Kidney (tissue), 14 donors: ENCODE measurements around the gene SLC38A9. TPM values are rescaled to one million over a fixed set of nuclear protein-coding genes. Genes with fewer than 3 reads are reported as not detected.
"Not testable (repeated sequence)": the region's sequence is repeated elsewhere in the genome, so short reads cannot be mapped to it uniquely, and the experiment has no call there.

Experiments
- DNase-seq, 5 donors: peaks; one replicate each; pipeline ENCODE4 v3.0.0-alpha.2; 2013 to 2020
- FAIRE-seq: peaks from 2 replicates; lab custom pipeline; 2012; peaks lifted over from hg19 to GRCh38; lab: Jason Lieb, UNC
- H3K27ac ChIP-seq, 2 donors: one replicate each; pipeline ENCODE4 v1.7.0; 2013; ENCODE audit warnings: low read depth in 2 of 2, low read length in 2 of 2, inconsistent platforms in 1 of 2
- H3K27me3 ChIP-seq: one replicate; pipeline ENCODE4 v1.7.1; 2013; ENCODE audit warnings: low read length, inconsistent platforms; ENCODE audit not compliant: control insufficient read depth, insufficient read depth
- H3K36me3 ChIP-seq, 3 donors: one replicate each; pipeline versions ENCODE4 v1.7.0 to v1.7.1; 2013; ENCODE audit warnings: low read length in 3 of 3, control low read depth in 1 of 3, inconsistent platforms in 1 of 3; ENCODE audit not compliant: insufficient read depth in 3 of 3, control insufficient read depth in 2 of 3
- H3K4me1 ChIP-seq, 3 donors: one replicate each; pipeline versions ENCODE4 v1.7.0 to v1.7.1; 2013; ENCODE audit warnings: low read length in 3 of 3, inconsistent platforms in 1 of 3, low read depth in 1 of 3; ENCODE audit not compliant: control insufficient read depth in 2 of 3, insufficient read depth in 2 of 3
- H3K4me3 ChIP-seq, 3 donors: one replicate each; pipeline versions ENCODE4 v1.7.0 to v1.8.1; 2013; ENCODE audit warnings: low read length in 3 of 3, control low read depth in 1 of 3, inconsistent platforms in 1 of 3
- H3K9ac ChIP-seq, 3 donors: one replicate each; pipeline versions ENCODE4 v1.7.0 to v1.7.1; 2013; ENCODE audit warnings: low read length in 3 of 3, control low read depth in 1 of 3, inconsistent platforms in 1 of 3
- H3K9me3 ChIP-seq, 3 donors: one replicate each; pipeline versions ENCODE4 v1.7.0 to v1.7.1; 2013; ENCODE audit warnings: low read length in 3 of 3, control low read depth in 1 of 3, inconsistent platforms in 1 of 3; ENCODE audit not compliant: control insufficient read depth in 2 of 3, insufficient read depth in 1 of 3
- intact Hi-C: fragments of 100-400 bp; cut with DNase I; formaldehyde crosslinking; loops from one replicate; pipeline ENCODE4 v1.11.1; 2022
- polyA plus RNA-seq: library from polyadenylated mRNA; stranded (reverse); fragments of 350-450 nt; fragmentation: Illumina TruSeq; extraction: RNeasy Lipid Tissue Mini Kit (QIAGEN cat#74804); gene quantifications from one replicate; pipeline ENCODE4 v1.2.3, GENCODE V29; 2014; ENCODE audit warnings: low read depth, low replicate concordance; ENCODE audit not compliant: insufficient read depth
- total RNA-seq: library from RNA; stranded (reverse); fragmentation: NEBNext Ultra II Directional; extraction: Animal tissue kit (Norgen Biotek cat#: 25700); gene quantifications from one replicate; pipeline ENCODE4 v1.2.1, GENCODE V29; 2021
- TF ChIP-seq, protein P1 (sequence below): IDR thresholded peaks from 3 replicates; pipeline ENCODE4 v1.5.1; 2012; ENCODE audit warnings: mild to moderate bottlenecking, moderate library complexity, borderline replicate concordance; ENCODE audit not compliant: insufficient read depth; ENCODE audit errors: extremely low read depth
- donor health status: control.
- donor health status: control.
- donor health status: control.
- donor health status: control.
- donor health status: control.
- donor health status: DM: yes; HTN: yes; CAD: no.
- donor health status: Normal renal cell carcinoma (clear cell type).

Gene SLC38A9
- total and polyA plus RNA-seq, 2 donors from 2014 or later = 5.8 to 24.8 TPM

GRCh38 chr5:55720188-55720703, 8.1 kb upstream of the SLC38A9 start:
- intact Hi-C loops = no loop called here
- H3K27ac ChIP-seq = no peak overlapping the region
- no peak for FAIRE-seq
- TF ChIP-seq, protein P1, sequence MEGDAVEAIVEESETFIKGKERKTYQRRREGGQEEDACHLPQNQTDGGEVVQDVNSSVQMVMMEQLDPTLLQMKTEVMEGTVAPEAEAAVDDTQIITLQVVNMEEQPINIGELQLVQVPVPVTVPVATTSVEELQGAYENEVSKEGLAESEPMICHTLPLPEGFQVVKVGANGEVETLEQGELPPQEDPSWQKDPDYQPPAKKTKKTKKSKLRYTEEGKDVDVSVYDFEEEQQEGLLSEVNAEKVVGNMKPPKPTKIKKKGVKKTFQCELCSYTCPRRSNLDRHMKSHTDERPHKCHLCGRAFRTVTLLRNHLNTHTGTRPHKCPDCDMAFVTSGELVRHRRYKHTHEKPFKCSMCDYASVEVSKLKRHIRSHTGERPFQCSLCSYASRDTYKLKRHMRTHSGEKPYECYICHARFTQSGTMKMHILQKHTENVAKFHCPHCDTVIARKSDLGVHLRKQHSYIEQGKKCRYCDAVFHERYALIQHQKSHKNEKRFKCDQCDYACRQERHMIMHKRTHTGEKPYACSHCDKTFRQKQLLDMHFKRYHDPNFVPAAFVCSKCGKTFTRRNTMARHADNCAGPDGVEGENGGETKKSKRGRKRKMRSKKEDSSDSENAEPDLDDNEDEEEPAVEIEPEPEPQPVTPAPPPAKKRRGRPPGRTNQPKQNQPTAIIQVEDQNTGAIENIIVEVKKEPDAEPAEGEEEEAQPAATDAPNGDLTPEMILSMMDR = no peak
- no peaks in the 10 kb centered on the region for H3K36me3 ChIP-seq
- no peak overlapping the region for H3K4me3 ChIP-seq
- H3K9ac ChIP-seq = no peak overlapping the region
- no peak for DNase-seq
- H3K4me1 ChIP-seq = no peaks in the 10 kb centered on the region
- no peaks in the 10 kb centered on the region for H3K27me3 ChIP-seq
- H3K9me3 ChIP-seq = no peaks in the 10 kb centered on the region

DNA sequence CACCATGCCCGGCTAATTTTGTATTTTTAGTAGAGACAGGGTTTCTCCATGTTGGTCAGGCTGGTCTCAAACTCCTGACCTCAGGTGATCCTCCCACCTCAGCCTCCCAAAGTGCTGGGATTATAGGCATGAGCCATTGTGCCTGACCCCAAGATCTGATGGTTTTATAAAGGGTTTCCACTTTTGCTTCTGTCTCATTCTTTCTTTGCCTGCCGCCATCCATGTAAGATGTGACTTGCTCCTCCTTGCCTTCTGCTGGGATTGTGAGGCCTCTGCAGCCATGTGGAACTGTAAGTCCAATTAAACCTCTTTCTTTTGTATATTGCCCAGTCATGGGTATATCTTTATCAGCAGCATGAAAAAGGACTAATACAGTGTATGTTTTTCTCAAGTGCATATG, 6.9 kb upstream of the SLC38A9 start:
- intact Hi-C loops, H3K36me3 ChIP-seq, H3K4me1 ChIP-seq, H3K9me3 ChIP-seq, DNase-seq, FAIRE-seq, H3K9ac ChIP-seq, H3K27ac ChIP-seq, H3K27me3 ChIP-seq, H3K4me3 ChIP-seq: not testable (repeated sequence)

DNA sequence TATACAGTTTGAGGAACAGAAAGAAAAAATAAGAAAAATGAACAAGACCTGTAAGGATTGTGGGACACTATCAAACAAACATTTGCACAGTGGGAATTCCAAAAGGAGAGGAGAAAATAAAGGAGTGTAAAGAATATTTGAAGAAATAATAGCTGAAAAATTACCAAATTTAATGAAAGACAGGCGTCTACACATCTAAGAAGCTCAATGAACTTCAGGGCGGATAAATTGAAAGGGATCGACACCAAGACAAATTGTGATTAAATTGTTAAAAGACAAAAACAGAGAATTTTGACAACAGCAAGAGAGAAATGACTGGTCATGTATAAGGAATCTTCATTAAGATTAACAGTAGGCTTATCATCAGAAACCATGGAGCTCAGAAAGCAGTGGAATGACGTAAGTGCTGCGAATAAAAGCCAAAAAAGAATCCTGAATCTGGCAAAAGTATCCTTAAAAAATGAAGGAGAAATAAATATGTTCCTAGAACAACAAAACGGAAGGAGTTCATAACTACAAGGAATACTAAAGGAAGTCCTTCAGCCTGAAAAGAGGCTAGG, 3.5 kb upstream of the SLC38A9 start:
- Histone ChIP-seq H3K9me3 (no peaks in the 10 kb centered on the region), H3K36me3 (no peaks in the 10 kb centered on the region), H3K4me3 (no peak overlapping the region), H3K4me1 (peaks cover 0 to 5% (median 4%) of the 10 kb centered on the region in 3 donors), H3K27ac (no peak overlapping the region), H3K27me3 (no peaks in the 10 kb centered on the region), H3K9ac (no peak overlapping the region)
- TF ChIP-seq, protein P1 = no peak
- intact Hi-C loops = no loop called here
- no peak for DNase-seq
- no peak for FAIRE-seq

- Histone ChIP-seq H3K27ac (no peak overlapping the region), H3K4me1 (peaks cover 0 to 5% (median 4%) of the 10 kb centered on the region in 3 donors), H3K9ac (no peak overlapping the region), H3K9me3 (no peaks in the 10 kb centered on the region), H3K4me3 (no peak overlapping the region), H3K36me3 (no peaks in the 10 kb centered on the region), H3K27me3 (no peaks in the 10 kb centered on the region)
- DNase-seq (no peak), FAIRE-seq (no peak)
- intact Hi-C loops = no loop called here
- TF ChIP-seq, protein P1 = no peak
These were observed 2.6 kb upstream of the SLC38A9 start for GRCh38 chr5:55714749-55715148.
